ENCODE data around the gene UMODL1.

DNA sequence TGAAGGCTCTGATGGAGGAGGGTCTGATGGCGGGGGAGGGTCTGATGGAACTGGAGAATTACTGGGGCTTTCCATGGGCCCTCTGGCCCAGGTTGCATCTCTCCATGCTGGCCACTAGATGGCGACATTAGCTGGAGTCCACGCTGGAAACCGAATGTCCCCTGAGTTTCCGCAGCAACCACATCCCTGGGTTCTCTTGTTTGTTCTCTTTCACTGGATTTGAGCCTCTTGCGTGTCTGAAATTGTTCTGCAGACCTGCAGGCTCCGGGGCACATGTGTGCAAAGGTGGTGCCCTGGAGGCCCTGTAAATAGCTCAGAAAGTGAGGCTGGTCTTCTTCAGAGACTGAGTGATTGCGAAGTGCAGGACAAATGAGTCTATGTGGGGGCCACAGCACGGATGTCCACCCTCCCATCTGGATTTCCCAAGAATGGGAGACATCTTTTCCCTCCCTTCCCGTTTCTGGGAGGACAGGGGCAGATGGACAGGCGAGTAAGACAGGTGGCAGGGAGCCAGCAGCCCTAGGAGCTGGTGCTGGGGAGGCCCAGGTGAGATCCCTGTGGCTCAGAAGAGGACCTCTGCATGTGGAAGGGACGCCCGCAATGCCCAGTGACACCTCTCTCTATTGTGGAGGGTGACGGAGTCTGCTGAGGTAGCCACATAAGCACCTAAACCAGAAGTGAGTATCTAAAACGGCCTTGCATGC, 74.6 kb downstream of the UMODL1 start:
- TF ChIP-seq TCF12 (IDR thresholded peaks at IDR 0.05; ENCODE audit: low read depth, low read length), result no peak
- peak; percentile 55; the same call in 1 of the 2 replicates for TF ChIP-seq RB1 (IDR thresholded peaks at IDR 0.05; ENCODE audit: borderline replicate concordance)
- TF ChIP-seq BCL11A (IDR thresholded peaks at IDR 0.05; ENCODE audit: low read depth, low read length), result no peak
- TF ChIP-seq BHLHE40 (IDR thresholded peaks at IDR 0.05; ENCODE audit: borderline replicate concordance in 1 of 2, low read depth in 2 of 2, low read length in 1 of 2), result no peak

Data from GM12878 (cell line).